Testis (tissue), 3 donors: ENCODE measurements around the gene GPR152. TPM values are rescaled to one million over a fixed set of nuclear protein-coding genes. Genes with fewer than 3 reads are reported as not detected.

Source experiments
- DNase-seq: peaks from one replicate; pipeline ENCODE4 v3.0.0-alpha.2; 2019
- H3K27ac ChIP-seq, 2 donors: fragments of 200-600 bp; sonication (generic); one replicate each; pipeline ENCODE4 v1.5.1; 2019
- H3K27me3 ChIP-seq: fragments of 200-600 bp; sonication (generic); one replicate; pipeline ENCODE4 v1.5.1; 2019
- H3K36me3 ChIP-seq: fragments of 200-600 bp; sonication (generic); one replicate; pipeline ENCODE4 v1.5.1; 2017; ENCODE audit warnings: low read depth; ENCODE audit errors: missing control alignments
- H3K4me1 ChIP-seq: fragments of 200-600 bp; sonication (generic); one replicate; pipeline ENCODE4 v1.5.1; 2019
- H3K4me3 ChIP-seq, 2 donors: fragments of 200-600 bp; sonication (generic); one replicate each; pipeline ENCODE4 v1.5.1; 2017 to 2019
- H3K9me3 ChIP-seq: fragments of 200-600 bp; sonication (generic); one replicate; pipeline ENCODE4 v1.5.1; 2017
- CTCF ChIP-seq, 3 experiments: fragments of 450-650 bp in 2 of 3; fragments of 200-600 bp in 1 of 3; sonication (generic) in 1 of 3; IDR thresholded peaks; one replicate each; pipeline ENCODE4 v1.5.1; 2016 to 2019; ENCODE audit warnings: antibody characterized with exemption in 3 of 3, mild to moderate bottlenecking in 2 of 3, moderate library complexity in 1 of 3
- POLR2A ChIP-seq: fragments of 450-650 bp; IDR thresholded peaks from one replicate; pipeline ENCODE4 v1.6.1; 2017; ENCODE audit warnings: antibody characterized with exemption, mild to moderate bottlenecking, moderate library complexity
- WGBS, 2 donors: methylation state at CpG; one replicate each; pipeline ENCODE4 v1.1.5; 2018; 5-methylcytosine and 5-hydroxymethylcytosine counted together
- intact Hi-C: fragments of 100-400 bp; cut with DNase I; formaldehyde crosslinking; loops from one replicate; pipeline ENCODE4 v1.15.1; 2023; ENCODE audit warnings: low total_unique reads
- polyA plus RNA-seq: library from polyadenylated mRNA; stranded (reverse); fragments of 350-450 nt; fragmentation: Illumina TruSeq; extraction: RNeasy Lipid Tissue Mini Kit (QIAGEN cat#74804); gene quantifications from one replicate; pipeline ENCODE4 v1.2.3, GENCODE V29; 2014; ENCODE audit warnings: low read depth, low replicate concordance; ENCODE audit not compliant: insufficient read depth
- total RNA-seq, 2 donors: library from RNA; depleted of rRNA; stranded (reverse); fragments of >200 nt; gene quantifications; one replicate each; pipeline ENCODE4 v1.2.3, GENCODE V29; 2016

GPR152 gene
- total and polyA plus RNA-seq, 3 donors from 2014 or later = not detected

DNA sequence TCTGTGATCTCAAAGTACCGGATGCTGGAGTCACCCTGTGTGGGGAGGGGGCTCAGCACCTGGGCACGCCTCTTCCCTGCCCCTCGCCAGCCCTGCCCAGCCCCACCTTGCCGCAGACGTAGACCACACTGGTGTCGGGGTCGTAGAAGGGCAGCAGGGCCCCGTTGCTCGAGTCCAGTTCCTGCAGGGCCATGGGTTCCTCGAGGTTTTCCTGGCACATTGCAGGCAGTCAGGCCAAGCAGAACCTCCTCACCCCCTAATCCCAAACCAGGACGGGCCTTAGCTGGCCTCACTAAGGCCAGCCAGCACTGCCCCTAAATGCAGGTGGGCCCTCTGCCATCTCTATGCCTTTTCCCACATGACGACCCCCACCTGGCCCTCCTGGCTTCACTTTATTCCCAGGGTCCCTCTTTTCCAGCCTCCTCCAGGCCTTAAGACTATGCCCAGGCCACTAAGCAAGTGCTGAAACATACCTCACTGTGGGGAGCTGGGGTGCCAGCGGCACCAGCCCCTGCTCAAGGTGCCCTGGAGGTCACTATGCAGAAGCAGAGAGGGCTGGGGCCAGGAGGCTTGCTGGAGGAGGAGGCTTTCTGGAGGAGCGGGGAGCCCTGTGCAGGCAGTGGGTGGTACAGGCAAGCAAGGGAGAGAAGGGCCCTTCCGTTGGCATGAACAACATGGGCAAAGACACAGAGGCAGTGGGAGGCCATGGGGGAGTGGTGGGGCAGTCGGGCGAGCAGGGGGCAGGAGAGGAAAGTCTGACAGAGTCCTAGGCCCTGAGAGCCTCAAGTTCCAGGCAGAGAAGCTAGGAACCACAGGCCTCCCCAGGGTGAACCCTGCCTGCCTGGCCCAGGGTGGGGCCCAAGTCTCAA lies 12.1 kb downstream of the GPR152 start:
- intact Hi-C loops = no loop called here
- WGBS, 2 donors = 80 to 87% methylated on average over 10 to 17 of the region's 17 CpGs
- no peak for TF ChIP-seq CTCF (IDR thresholded peaks at IDR 0.05)
- no peak for TF ChIP-seq POLR2A
- Histone ChIP-seq H3K9me3 (no peaks in the 10 kb centered on the region), H3K27ac (no peak overlapping the region), H3K4me1 (peaks cover 5% of the 10 kb centered on the region), H3K4me3 (no peak overlapping the region), H3K36me3 (no peaks in the 10 kb centered on the region), H3K27me3 (no peaks in the 10 kb centered on the region)
- no peak for DNase-seq

GRCh38 chr11:67439321-67440228 lies 13.0 kb downstream of the GPR152 start:
- no peak overlapping the region for H3K27ac ChIP-seq
- no peaks in the 10 kb centered on the region for H3K27me3 ChIP-seq
- no peak for TF ChIP-seq CTCF (IDR thresholded peaks at IDR 0.05)
- no peak for TF ChIP-seq POLR2A
- intact Hi-C loops = no loop called here
- H3K4me3 ChIP-seq = no peak overlapping the region
- H3K36me3 ChIP-seq = no peaks in the 10 kb centered on the region
- 75 to 86% methylated on average over 12 to 31 of the region's 31 CpGs for WGBS, 2 donors
- no peaks in the 10 kb centered on the region for H3K9me3 ChIP-seq
- peaks cover 5% of the 10 kb centered on the region for H3K4me1 ChIP-seq
- DNase-seq = no peak

GRCh38 chr11:67438158-67438902 lies 14.2 kb downstream of the GPR152 start:
- no peaks in the 10 kb centered on the region for H3K27me3 ChIP-seq
- WGBS, 2 donors = 82 to 91% methylated on average over 21 to 40 of the region's 41 CpGs
- H3K4me3 ChIP-seq = no peak overlapping the region
- TF ChIP-seq POLR2A (no peak), CTCF (IDR thresholded peaks at IDR 0.05) (no peak)
- H3K36me3 ChIP-seq = no peaks in the 10 kb centered on the region
- H3K27ac ChIP-seq = no peak overlapping the region
- no peaks in the 10 kb centered on the region for H3K9me3 ChIP-seq
- DNase-seq = no peak
- peaks cover 5% of the 10 kb centered on the region for H3K4me1 ChIP-seq
- intact Hi-C loops = no loop called here

- Histone ChIP-seq H3K27ac (no peak overlapping the region), H3K4me1 (peaks cover 5% of the 10 kb centered on the region), H3K4me3 (no peak overlapping the region), H3K36me3 (no peaks in the 10 kb centered on the region), H3K27me3 (no peaks in the 10 kb centered on the region), H3K9me3 (no peaks in the 10 kb centered on the region)
- DNase-seq = no peak
- WGBS, 2 donors = 65 to 70% methylated on average over 2 to 3 of the region's 3 CpGs
- TF ChIP-seq CTCF (IDR thresholded peaks at IDR 0.05) (no peak), POLR2A (no peak)
- intact Hi-C loops = no loop called here
Observed at GRCh38 chr11:67437809-67438157, 14.7 kb downstream of the GPR152 start.
